Measurements from ENCODE around the gene ASTN2.

GRCh38 chr9:116697362-116697761 lies 717.5 kb downstream of the ASTN2 start:
- TF ChIP-seq MAX (IDR thresholded peaks at IDR 0.05) (no peak), CTCF (IDR thresholded peaks at IDR 0.05 in 2 of 3, conservative IDR thresholded peaks at IDR 0.05 in 1 of 3; ENCODE audit: borderline replicate concordance in 1 of 3, insufficient read depth in 1 of 3, low read depth in 2 of 3, low read length in 2 of 3) (no peak), JUND (IDR thresholded peaks at IDR 0.05) (no peak), POLR2A (IDR thresholded peaks at IDR 0.05; ENCODE audit: borderline replicate concordance, extremely low read depth, insufficient read depth, insufficient read length) (no peak)
